ENCODE results near the gene SLCO3A1.
A peak's percentile ranks its signal among the peaks of the same experiment; 100 is the strongest.

SLCO3A1 gene

GRCh38 chr15:92128788-92129187 is 275.3 kb downstream of the SLCO3A1 start:
- DNase-seq (ENCODE audit: low spot score), result no peak

- DNase-seq (ENCODE audit: low spot score), result no peak
Observed at GRCh38 chr15:92130244-92130643, 276.7 kb downstream of the SLCO3A1 start.

GRCh38 chr15:92130906-92131305 is 277.4 kb downstream of the SLCO3A1 start:
- DNase-seq (ENCODE audit: low spot score), result no peak

GRCh38 chr15:92132982-92133755 is 279.7 kb downstream of the SLCO3A1 start:
- DNase-seq (ENCODE audit: low spot score), result no peak

GRCh38 chr15:92140796-92141195 is 287.3 kb downstream of the SLCO3A1 start:
- no peak for DNase-seq (ENCODE audit: low spot score)

- no peak for DNase-seq (ENCODE audit: low spot score)
Observed at GRCh38 chr15:92141607-92142006, 288.1 kb downstream of the SLCO3A1 start.

GRCh38 chr15:92142242-92143232 is 289.0 kb downstream of the SLCO3A1 start:
- DNase-seq (ENCODE audit: low spot score), result no peak

GRCh38 chr15:92143765-92144164 is 290.3 kb downstream of the SLCO3A1 start:
- no peak for DNase-seq (ENCODE audit: low spot score)

- no peak for DNase-seq (ENCODE audit: low spot score)
Observed at GRCh38 chr15:92146511-92147150, 293.1 kb downstream of the SLCO3A1 start.

GRCh38 chr15:92149029-92149428 is 295.5 kb downstream of the SLCO3A1 start:
- DNase-seq (ENCODE audit: low spot score), result no peak

GRCh38 chr15:92149465-92149864 is 296.0 kb downstream of the SLCO3A1 start:
- no peak for DNase-seq (ENCODE audit: low spot score)

- DNase-seq (ENCODE audit: low spot score), result no peak
Observed at GRCh38 chr15:92151168-92151567, 297.7 kb downstream of the SLCO3A1 start.

- DNase-seq (ENCODE audit: low spot score), result no peak
Observed at GRCh38 chr15:92151741-92152140, 298.2 kb downstream of the SLCO3A1 start.

- no peak for DNase-seq (ENCODE audit: low spot score)
Observed at GRCh38 chr15:92152983-92153382, 299.5 kb downstream of the SLCO3A1 start.

- DNase-seq (ENCODE audit: low spot score), result no peak
Observed at GRCh38 chr15:92153620-92154019, 300.1 kb downstream of the SLCO3A1 start.

GRCh38 chr15:92155934-92156333 is 302.4 kb downstream of the SLCO3A1 start:
- no peak for DNase-seq (ENCODE audit: low spot score)

- no peak for DNase-seq (ENCODE audit: low spot score)
Observed at GRCh38 chr15:92157666-92158298, 304.3 kb downstream of the SLCO3A1 start.

GRCh38 chr15:92158426-92158825 is 304.9 kb downstream of the SLCO3A1 start:
- DNase-seq (ENCODE audit: low spot score), result peak; percentile 29

GRCh38 chr15:92159481-92159880 is 306.0 kb downstream of the SLCO3A1 start:
- DNase-seq (ENCODE audit: low spot score), result no peak

- DNase-seq (ENCODE audit: low spot score), result no peak
Observed at GRCh38 chr15:92159906-92160841, 306.7 kb downstream of the SLCO3A1 start.

Data from RKO (cell line).